GM12875 (cell line): ENCODE results near the gene BHLHE23.

Experiments
- H3K4me3 ChIP-seq: one replicate; pipeline ENCODE4 v1.5.1; 2011; ENCODE audit warnings: low read depth, low read length, control low read depth
- TF ChIP-seq, protein P1 (sequence below): IDR thresholded peaks from 2 replicates; pipeline ENCODE4 v1.5.1; 2011; ENCODE audit warnings: low read depth, mild to moderate bottlenecking, control low read depth, inconsistent platforms, low read length, moderate library complexity, borderline replicate concordance; ENCODE audit not compliant: insufficient read depth

The BHLHE23 gene

DNA sequence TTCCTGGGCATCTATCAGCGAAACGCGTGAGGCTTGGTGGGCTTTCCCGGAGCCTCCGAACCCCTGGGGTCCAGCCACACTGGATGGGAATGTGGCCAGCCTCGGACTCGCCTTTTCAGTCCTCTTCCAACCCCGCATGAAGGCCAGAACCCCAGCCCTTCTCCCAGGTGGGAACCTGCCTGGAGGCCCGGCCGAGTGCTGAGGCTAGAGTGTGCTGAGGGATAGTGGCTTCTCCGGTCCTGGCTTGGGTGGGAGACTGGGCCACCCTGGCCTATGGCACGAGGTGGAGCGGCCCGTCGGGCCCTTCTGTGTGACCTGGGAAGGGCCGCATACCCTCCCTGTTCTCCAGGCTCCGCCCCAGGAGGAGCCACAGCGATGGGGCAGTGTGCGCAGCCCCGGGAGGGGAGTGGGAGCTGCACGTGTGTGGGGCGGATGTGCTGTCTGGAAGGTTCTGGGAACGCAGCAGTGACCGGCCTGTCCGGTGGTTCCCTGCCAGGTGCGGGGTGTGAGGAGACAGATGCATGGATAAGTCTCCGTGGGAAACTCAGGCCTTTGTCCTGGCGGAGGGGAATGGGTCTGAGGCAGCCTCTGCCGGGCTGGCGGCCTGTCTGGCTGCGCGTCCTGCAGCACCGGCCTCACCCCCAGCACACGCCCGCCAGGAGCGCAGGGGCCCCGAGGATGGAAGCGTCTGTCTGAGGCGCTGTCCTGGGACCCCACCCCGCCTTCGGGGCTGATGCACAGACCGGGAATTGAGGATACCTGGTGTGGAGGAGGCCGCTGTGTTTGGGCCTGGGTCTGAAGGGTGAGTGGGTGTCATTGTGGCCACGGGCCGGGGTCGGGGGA is 1.1 kb upstream of the BHLHE23 start:
- H3K4me3 ChIP-seq, result no peak overlapping the region
- TF ChIP-seq, protein P1, sequence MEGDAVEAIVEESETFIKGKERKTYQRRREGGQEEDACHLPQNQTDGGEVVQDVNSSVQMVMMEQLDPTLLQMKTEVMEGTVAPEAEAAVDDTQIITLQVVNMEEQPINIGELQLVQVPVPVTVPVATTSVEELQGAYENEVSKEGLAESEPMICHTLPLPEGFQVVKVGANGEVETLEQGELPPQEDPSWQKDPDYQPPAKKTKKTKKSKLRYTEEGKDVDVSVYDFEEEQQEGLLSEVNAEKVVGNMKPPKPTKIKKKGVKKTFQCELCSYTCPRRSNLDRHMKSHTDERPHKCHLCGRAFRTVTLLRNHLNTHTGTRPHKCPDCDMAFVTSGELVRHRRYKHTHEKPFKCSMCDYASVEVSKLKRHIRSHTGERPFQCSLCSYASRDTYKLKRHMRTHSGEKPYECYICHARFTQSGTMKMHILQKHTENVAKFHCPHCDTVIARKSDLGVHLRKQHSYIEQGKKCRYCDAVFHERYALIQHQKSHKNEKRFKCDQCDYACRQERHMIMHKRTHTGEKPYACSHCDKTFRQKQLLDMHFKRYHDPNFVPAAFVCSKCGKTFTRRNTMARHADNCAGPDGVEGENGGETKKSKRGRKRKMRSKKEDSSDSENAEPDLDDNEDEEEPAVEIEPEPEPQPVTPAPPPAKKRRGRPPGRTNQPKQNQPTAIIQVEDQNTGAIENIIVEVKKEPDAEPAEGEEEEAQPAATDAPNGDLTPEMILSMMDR, result no peak

- TF ChIP-seq, protein P1, result no peak
- H3K4me3 ChIP-seq, result no peak overlapping the region
Observed at GRCh38 chr20:63007360-63007645, 539 bp upstream of the BHLHE23 start.

GRCh38 chr20:63005862-63006539 is 763 bp downstream of the BHLHE23 start:
- TF ChIP-seq, protein P1, result no peak
- H3K4me3 ChIP-seq, result no peak overlapping the region

GRCh38 chr20:63005365-63005861 is 1.4 kb downstream of the BHLHE23 start:
- TF ChIP-seq, protein P1, result no peak
- no peak overlapping the region for H3K4me3 ChIP-seq

GRCh38 chr20:63004607-63005364 is 2.0 kb downstream of the BHLHE23 start:
- TF ChIP-seq, protein P1, result no peak
- no peak overlapping the region for H3K4me3 ChIP-seq

DNA sequence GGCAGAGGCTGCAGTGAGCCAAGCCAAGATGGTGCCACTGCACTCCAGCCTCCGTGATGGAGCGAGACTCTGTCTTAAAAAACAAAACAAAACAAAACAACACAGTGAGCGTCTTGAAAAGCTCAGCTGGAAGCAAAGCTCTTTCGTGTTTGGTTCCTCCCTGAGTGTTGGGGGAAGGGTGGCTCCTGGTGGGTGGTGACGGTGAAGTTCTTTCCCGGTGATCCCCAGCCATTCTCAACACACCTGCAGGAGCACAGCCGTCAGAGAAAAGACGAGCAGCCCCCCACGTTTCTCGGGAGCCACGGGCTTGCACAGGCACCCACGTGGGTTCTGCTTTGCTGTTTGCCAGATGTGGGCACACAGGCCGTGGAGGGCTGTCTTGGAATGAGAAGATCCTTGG is 3.2 kb downstream of the BHLHE23 start:
- no peak overlapping the region for H3K4me3 ChIP-seq
- TF ChIP-seq, protein P1, result no peak

GRCh38 chr20:63002511-63002910 is 4.3 kb downstream of the BHLHE23 start:
- TF ChIP-seq, protein P1, result no peak
- H3K4me3 ChIP-seq, result no peak overlapping the region
